G401 (cell line): Measurements from ENCODE around the gene GLP2R. TPM values are rescaled to one million over a fixed set of nuclear protein-coding genes. Genes with fewer than 3 reads are reported as not detected.

Experiments
- DNase-seq: peaks from one replicate; pipeline ENCODE4 v3.0.0-alpha.2; 2015; ENCODE audit warnings: low spot score
- in situ Hi-C: cut with HindIII; loops from 2 replicates; pipeline ENCODE4 v1.10.0; 2016; ENCODE audit warnings: low sequenced_read_pairs, mixed read lengths
- total RNA-seq: library from RNA; depleted of rRNA; stranded (reverse); fragments of >200 nt; shearing (Covaris generic); gene quantifications from 2 replicates; pipeline ENCODE4 v1.2.3, GENCODE V29; 2014

Gene GLP2R
- total RNA-seq, 1 experiment from 2014 or later: not detected

DNA sequence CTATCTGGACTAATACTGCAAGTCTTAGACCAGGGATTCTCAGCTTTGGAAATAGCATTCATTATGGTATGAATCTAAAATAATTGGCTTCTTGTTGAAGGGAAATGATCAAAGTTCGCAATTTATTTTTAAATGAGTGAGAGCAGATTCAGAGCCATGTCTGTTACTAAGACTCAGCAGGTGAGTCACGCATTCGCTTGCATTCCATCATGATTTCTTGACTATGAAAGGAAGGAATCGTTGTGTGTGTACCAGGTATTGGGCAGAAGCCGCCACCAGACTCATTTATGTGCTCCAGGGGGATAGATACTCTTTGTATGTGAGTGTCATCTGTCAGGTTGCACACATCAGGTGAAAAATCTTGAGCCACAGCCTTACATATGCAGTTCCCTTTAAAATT, 14.6 kb upstream of the GLP2R start:
- in situ Hi-C loops: no loop called here
- DNase-seq: no peak

DNA sequence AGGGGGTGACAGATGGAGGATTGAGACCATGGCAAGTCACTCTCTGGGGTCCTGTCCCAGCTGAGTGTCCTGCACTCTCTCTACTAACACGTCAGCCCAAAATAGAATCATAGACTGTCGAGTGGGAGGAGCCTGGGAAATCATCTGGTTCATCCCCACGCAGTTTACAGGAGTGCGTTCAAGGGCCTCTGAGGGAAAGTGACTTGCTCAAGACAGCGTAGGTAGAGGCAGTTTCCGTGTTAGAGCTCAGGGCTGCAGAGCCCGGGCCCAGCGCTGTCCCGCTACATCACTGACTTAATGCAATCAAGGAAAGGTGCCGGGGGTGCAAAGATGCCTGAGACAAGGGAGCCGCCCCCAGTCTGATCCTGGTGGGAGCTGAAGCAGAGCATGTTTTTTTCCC, 14.2 kb upstream of the GLP2R start:
- no peak for DNase-seq
- in situ Hi-C loops: no loop called here

DNA sequence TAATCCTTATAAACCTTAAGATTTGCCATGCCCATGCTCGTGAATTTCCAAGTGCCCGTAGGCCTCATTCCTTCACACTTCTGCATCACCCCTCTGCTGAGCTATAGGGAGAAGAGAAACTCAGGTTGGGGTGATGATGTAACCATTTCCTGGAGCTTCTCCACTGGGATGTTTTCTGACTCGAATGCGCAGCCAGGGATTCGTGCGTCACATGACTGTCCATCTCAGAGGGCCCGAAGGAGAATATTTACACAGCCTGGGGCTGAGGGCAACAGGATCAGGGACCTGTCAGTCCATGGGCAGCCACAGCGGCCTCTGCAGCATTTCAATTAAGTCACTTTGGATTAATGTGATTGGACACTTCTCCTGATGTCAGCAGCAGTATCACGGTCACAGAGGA, 12.6 kb upstream of the GLP2R start:
- in situ Hi-C loops: no loop called here
- DNase-seq: no peak

- in situ Hi-C loops: no loop called here
- no peak for DNase-seq
Observed at GRCh38 chr17:9814337-9814945, 11.3 kb upstream of the GLP2R start.

DNA sequence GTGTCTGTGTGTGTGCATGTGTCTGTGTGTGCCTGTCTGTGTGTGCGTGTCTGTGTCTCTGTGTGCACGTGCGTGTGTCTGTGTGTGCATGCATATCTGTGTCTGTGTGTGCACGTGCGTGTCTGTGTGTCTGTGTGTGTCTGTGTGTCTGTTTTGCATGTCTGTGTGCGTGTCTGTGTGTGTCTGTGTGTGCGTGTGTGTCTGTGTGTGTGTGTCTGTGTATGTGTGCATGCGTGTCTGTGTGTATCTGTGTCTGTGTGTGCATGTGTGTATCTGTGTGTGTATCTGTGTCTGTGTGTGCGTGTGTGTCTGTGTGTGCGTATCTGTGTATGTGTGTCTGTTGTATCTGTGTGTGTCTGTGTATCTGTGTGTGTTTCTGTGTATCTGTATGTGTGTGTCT, 9.3 kb upstream of the GLP2R start:
- in situ Hi-C loops: no loop called here
- no peak for DNase-seq

DNA sequence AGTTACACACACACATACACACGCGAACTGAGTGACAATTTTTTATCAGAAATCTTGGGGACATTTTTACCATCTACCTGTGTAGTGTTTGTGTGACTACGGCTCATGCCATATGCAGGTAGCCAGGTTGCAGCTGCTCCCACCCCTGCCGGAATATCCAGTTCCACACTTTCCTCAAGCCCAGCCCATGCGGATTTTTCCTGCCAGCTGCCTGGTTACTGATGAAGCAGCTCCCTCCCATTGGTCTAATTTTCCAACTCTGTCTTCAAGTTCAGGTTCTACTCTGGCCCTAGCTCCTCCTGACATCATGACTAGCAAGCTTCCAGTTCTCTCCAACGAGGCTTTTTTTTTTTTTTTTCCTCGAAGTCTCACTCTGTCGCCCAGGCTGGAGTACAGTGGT, 8.6 kb upstream of the GLP2R start:
- DNase-seq: peak; percentile 23
- in situ Hi-C loops: no loop called here

DNA sequence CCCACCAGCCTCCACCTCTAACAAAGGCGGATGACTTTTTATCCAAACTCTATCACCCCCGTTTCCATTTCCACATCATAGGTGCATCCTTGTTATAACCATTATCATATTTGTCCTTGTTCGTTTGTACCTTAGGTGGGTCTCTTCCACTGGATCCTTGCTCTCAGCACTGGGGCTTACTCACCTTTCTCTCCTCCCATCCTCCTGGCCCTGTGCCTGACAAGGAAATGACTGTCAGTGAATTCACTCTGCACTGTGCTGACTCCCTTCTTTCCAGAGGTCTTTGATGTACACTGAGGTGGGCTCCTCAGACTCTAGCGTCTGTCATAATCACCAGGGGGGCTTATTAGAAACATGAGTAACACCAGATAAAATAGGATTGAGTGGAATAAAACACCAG, 7.0 kb upstream of the GLP2R start:
- in situ Hi-C loops: no loop called here
- no peak for DNase-seq

GRCh38 chr17:9820448-9820847, 5.3 kb upstream of the GLP2R start:
- no peak for DNase-seq
- in situ Hi-C loops: no loop called here

- DNase-seq: no peak
- in situ Hi-C loops: no loop called here
Observed at GRCh38 chr17:9821921-9822320, 3.8 kb upstream of the GLP2R start, which contains the start of gene GSG1L2. Gene GSG1L2 (minus strand): TSS chr17:9822079. CDS start chr17:9822071, 8 bp downstream.

DNA sequence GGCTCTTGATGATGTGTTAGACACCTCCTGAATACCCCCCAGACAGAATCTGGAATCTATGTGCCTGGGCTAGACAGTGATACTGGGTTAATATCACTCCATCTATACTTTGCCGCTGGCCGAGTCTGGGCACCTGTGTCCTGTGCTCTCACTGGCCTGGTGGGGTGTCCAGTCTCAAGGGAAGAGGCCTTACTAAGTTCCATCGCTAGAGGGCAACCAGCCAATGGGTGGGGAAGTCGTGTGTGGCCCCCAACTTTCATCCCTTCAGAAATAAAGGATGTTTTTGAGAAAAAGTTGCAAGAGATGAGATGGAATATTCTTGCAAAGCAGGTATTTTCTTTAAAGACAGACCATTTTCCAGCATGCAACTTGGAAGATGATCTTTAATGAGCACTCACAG, 1.6 kb upstream of the GLP2R start:
- in situ Hi-C loops: no loop called here
- no peak for DNase-seq

DNA sequence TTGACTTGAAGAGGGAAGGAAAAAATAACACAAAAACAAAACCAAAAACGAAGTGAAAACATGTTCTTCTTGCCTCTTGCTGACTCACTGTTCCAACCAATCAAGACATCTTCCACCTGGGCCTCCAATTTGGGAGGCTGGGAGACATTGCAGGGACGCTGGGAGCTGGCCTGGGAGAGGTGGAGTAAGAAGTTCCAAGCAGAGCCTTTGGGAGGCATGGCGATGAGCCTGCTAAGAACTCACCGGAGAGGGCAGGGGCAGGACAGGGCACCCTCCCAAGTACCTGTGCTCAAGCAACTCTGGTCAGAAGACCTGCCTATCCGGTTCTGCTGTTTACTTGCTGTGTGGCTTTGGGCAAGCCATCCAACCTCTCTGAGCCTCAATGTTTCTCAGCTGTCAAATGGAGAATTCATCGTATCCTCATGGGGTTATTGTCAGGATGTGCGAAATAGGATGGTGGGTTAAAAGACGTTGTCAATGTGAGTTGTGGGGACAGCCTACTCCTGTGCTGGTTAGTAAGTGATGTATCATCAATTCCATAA, 856 bp upstream of the GLP2R start:
- in situ Hi-C loops: no loop called here
- no peak for DNase-seq

DNA sequence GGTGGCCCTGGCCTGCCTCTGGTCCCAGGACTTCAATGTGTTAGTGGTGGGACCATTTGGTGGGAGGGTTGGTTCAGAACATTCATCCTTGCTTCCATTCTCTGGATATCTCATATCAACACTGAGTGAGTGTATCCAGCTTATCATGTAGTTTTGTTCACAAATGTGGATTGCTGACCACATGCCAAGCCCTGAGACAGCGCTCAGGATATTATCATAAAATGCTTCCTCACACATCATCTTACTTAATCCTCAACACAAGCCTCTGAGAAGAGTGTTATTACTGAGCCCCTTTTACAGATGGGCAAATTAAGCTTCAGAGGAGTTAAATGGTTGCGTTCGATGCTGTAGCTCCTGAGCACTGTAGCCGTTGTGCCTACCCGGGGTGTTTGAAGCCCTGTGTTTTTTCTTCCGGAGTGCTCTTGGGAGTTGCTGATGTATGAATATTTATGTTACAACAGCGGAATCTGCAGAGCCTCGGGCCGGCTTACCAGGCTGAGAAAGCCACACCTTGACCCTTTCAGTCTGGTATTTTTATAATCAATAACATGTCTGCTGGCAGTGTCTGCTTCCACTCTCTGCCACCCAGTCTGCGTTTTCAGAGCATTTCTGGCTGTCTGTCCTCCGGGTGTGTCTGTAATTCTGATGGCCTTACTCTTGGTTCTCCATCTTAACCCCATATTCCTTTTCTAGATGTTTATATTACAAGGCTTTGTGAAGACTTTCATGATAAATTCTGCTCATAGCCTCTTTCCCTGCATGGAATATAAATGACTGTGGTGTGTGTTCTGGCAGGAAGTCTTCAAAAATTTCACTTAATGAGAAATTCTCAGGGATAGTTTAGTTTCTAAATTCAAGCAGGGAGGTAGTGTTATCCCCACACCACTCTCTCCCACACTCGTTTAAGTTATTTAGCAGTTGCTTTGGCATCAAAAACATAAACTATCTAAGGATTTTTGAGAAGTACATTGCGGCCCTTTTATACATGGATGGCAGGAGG, 2.9 kb downstream of the GLP2R start:
- DNase-seq: no peak
- in situ Hi-C loops: no loop called here

DNA sequence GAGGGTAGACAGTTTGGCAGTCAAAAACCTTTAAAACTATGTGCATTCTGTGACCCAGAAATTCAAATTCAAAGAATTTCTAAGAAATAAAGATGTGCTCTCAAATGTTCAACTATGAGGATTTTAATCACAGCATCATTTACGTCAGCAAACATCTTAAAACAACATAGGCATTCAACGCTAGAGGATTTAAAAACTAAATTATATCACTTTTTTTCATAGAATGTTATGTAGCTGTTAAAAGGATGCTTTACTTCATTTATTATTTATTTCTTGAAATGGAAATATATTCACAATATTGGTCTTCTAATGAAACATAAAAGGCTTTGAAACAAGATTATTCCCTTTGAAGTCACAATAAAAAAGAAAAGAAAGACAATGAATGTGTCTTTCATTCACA, 3.6 kb downstream of the GLP2R start:
- in situ Hi-C loops: no loop called here
- DNase-seq: no peak

- in situ Hi-C loops: no loop called here
- DNase-seq: no peak
Observed at GRCh38 chr17:9830711-9831110, 5.0 kb downstream of the GLP2R start.

DNA sequence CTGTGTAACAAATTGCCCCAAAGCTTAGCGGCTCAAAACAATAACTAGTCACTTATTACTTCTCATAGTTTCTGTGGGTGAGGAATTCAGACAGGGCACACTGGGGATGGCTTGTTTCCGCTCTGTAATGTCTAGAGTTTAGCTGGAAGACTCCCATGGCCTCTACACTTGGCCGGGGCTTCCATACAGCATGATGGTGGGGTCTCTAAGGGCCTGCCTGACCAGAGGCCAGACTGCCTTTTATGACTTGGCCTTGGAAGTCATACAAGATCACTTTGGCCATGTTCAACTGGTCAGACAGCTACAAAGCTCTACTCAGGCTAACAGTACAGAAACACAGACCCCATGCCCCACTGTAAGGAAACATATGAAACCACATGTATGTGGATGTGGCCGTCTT, 8.2 kb downstream of the GLP2R start:
- DNase-seq: no peak
- in situ Hi-C loops: no loop called here

DNA sequence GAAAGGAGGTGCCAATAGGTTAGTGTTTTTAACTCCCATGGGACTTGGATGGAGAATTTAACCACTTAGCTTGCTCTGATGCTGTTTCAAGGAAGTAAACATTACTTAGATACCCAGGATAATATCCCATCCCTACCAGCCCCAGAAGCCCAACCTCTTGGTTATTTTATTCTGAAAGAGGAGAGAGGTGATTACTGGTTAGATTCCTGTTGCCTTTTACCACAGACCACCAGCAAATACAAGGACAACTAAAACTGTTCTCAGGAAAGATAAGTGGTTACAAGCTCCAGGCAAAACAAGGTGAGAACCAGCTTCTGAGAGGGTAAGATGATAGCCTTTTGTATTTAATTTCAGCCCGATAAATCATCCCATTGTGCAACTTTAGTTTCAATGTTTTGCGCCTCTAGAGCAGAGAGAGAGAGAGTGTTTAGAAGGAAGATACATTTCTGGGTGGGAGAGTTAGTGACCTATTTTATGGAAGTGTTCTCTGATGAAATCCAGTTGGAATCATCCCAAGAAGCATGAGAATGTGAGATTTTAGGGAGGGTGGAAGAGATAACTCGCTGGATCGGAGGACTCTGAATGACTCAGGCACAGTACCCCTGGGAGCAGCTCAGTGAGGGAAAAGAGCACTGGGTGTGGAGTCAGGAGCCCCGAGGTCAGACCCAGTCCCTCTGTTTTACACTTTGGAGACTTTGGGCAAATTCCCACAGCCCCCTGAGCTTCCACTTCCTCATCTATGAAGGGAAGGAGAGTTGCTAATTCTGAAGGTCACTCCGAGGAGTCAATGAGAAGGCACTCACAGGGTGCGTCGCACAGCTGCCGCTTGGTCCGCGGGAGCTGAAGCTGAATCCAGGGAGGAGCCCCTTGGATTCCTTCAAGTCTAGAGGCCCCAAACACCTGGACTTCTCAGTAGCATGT, 12.1 kb downstream of the GLP2R start:
- in situ Hi-C loops: no loop called here
- DNase-seq: no peak

DNA sequence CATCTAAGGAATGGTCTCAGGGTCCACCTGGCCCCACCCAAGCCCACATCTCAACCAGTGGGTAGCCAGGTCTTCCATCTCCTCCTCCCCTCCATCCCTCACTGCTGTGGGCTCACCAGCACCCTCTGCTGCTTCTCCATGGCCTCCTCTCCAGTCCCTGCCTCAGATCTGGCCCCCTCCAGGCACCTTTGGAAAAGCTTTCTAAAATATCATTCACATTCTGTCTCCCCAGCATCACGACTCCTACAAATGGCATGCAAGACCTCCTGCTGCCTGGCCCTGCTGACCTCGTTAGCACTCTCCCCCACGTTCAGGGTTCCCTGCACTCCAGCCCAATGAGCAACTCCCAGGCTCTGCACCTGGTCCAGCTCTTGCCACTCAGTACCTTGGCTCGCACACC, 13.7 kb downstream of the GLP2R start:
- no peak for DNase-seq
- in situ Hi-C loops: no loop called here

GRCh38 chr17:9842057-9842758, 16.5 kb downstream of the GLP2R start:
- DNase-seq: peak; percentile 86
- in situ Hi-C loops: no loop called here
